Measurements from ENCODE around the gene CD79B.
A peak's percentile ranks its signal among the peaks of the same experiment; 100 is the strongest.
"Not testable (repeated sequence)": the region's sequence is repeated elsewhere in the genome, so short reads cannot be mapped to it uniquely, and the experiment has no call there.

CD79B gene

GRCh38 chr17:63930951-63931575, 1.1 kb downstream of the CD79B start:
- DNase-seq = no peak

GRCh38 chr17:63929860-63930766, 2.0 kb downstream of the CD79B start:
- DNase-seq = no peak

GRCh38 chr17:63928966-63929695, 3.0 kb downstream of the CD79B start:
- no peak for DNase-seq

DNA sequence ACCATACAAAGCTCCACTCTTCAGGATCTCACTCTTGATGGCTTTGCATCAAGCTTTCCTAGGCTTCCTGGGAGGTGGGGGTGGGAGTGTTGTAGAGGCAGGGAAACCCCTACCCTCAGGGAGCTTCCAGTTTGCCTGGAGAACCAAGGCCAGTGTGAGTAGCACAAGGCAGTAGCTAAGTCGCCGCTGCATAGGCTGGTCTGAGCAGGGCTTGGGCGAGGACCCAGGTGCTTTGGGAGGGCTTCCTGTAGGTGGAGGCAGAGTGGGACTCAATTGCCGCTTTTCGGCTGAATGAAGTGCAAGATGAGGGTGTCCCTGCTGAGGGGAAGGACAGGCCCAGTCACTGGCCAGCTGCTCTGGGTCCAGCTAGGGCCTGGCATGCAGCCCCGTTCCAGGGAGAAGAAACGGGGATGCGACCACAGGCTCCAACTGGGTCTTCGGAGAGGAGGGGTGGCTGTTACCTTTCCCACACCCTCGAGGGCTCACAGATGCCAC, 3.9 kb downstream of the CD79B start:
- no peak for DNase-seq

DNA sequence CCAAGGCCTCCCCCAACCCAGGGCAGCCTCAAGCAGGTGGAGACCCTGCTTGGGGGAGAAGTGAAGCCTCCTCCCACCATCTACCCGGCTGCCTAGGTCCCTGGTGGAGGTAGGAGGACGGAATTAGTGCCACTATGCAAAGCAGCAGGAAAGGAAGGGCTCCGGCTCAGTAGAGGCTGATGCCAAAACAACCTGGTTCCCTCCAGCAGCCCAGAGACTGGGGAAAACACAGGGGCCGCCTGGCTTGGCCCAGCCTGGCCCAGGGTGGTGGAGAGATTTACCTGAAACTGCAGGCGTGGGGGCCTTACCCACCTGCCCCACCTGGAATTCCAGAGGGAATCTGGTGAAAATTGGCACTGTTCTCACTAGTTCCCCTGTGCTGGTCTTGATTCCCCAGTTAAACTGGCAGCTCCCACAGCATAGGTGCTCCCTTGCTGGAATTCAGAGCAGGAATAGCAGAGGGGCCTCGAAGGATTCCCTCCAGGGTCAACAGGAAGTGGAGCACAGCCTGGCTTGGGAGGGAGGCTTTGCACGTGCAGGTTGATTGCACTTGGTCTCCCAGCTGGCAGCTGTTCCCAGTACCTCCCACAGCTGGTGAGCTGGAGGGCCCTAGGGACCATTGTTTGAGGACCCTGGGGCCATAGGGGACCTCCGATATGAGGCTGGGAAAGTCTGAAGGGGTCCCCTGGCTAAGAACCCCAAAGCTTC, 4.5 kb downstream of the CD79B start:
- DNase-seq = no peak

GRCh38 chr17:63926164-63926563, 6.0 kb downstream of the CD79B start:
- no peak for DNase-seq

DNA sequence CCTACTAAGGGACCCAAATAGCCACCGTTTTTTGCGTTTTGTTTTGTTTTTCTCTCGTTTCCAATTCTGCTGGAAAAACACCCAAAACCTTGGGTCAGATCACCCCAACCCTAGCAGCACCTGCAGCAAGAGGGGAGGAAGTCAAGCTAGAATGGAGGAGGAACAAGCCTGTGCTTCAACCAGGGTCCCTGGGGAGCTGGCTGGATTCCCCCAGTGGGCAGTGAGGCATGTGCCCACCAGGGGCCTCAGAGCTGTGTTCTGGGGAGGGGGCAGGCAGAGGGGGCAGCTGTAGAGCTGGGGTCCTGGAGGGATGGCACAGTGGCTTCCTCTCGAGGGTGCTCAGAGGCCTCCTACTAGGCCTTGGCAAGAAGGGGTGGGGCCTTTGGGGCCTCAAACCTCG, 6.5 kb downstream of the CD79B start:
- DNase-seq = no peak

GRCh38 chr17:63922402-63922801, 9.7 kb downstream of the CD79B start:
- DNase-seq = not testable (repeated sequence)

GRCh38 chr17:63920779-63921178, 11.4 kb downstream of the CD79B start:
- not testable (repeated sequence) for DNase-seq

DNA sequence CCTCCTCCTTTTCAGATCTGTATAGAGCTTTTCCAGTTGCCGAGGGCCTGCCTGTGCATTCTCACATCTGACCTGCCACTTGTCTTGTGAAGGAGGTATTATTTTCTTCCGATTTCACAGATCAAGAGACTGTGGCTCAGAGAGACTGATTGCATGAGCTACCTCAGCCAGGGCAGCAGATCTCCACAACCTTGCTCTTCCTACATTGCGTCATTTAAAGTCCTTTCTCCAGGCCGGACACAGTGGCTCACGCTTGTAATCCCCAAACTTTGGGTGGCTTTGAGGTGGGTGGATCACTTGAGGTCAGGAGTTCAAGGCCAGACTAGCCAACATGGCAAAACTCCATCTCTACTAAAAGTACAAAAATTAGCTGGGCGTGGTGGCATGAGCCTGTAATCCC, 12.1 kb downstream of the CD79B start:
- not testable (repeated sequence) for DNase-seq

- DNase-seq = peak; percentile 61
These were observed 12.8 kb downstream of the CD79B start for GRCh38 chr17:63919311-63919723.

- DNase-seq = not testable (repeated sequence)
These were observed 13.3 kb downstream of the CD79B start, which contains the start of gene GH1 for GRCh38 chr17:63918789-63919305. TSS of gene GH1 (minus strand) at chr17:63918839. CDS start at chr17:63918776, 63 bp downstream.

- no peak for DNase-seq
These were observed 13.8 kb downstream of the CD79B start for GRCh38 chr17:63918305-63918704.

DNA sequence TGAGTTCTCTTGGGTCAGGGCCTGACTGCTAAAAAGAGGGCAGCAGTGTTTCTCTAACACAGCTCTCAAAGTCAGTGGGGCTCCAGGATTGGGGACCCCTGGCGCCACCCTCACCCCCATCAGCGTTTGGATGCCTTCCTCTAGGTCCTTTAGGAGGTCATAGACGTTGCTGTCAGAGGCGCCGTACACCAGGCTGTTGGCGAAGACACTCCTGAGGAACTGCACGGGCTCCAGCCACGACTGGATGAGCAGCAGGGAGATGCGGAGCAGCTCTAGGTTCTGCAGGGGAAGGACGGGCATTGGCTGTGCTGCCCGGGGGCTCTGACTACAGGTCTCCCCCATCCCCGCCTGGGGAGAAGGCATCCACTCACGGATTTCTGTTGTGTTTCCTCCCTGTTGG, 14.5 kb downstream of the CD79B start:
- DNase-seq = no peak

- not testable (repeated sequence) for DNase-seq
These were observed 14.9 kb downstream of the CD79B start for GRCh38 chr17:63917206-63917605.

- no peak for DNase-seq
These were observed 15.5 kb downstream of the CD79B start for GRCh38 chr17:63916566-63917185.

GRCh38 chr17:63915753-63916152, 16.4 kb downstream of the CD79B start:
- DNase-seq = not testable (repeated sequence)

GRCh38 chr17:63914471-63914870, 17.7 kb downstream of the CD79B start:
- no peak for DNase-seq

DNA sequence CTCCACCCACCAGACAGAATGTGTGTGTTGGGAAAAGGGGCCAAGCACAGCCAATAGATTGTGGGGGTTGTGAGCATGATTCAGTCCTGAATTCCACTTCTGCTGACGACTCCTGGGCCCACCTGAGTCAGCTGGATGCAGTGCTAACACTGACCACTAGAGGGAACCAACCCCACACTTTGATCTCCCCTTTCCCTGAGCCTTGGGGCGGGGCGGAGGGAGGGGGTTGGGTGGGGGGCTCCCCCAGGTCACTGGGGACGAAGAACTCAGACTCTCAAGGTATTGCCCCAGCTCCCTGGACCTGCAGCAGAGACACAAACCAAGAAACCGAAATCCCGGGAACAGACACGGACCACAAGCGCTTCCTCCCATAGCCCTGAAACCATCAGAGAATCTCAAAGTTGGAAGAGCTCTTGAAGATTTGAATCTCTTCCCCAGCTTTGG, 20.5 kb downstream of the CD79B start:
- DNase-seq = no peak

DNA sequence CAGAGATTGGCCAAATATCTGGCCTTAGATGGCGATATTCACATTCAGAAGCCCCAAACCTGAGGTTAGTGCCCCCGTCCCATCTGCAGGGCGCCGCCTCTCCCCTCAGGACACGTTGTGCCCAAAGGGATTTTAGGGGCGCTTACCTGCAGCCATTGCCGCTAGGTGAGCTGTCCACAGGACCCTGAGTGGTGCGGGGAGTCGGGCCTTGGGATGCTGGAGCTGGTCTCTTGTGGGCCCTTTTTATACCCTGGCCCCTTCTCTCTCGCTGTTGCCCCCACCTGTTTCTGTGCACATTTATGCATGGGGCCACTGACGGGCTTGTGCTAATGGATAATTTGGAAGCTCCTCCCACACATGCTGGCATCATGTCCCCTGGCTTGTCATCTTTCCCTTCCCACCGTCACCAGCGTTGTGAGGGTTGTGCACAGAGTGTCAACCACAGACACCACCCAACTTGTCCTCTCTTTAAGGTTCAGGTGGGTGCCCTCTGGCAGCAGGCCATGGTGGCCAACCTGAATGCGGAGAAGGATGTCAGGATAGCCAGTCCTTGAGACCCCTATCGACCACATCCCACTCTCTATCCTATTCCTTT, 21.0 kb downstream of the CD79B start, which contains the start of gene CSHL1:
TSS of gene CSHL1 (minus strand) at position 218 of the 595 bp plus-strand sequence. CDS start at position 156, 62 bp downstream.
- no peak for DNase-seq

DNA sequence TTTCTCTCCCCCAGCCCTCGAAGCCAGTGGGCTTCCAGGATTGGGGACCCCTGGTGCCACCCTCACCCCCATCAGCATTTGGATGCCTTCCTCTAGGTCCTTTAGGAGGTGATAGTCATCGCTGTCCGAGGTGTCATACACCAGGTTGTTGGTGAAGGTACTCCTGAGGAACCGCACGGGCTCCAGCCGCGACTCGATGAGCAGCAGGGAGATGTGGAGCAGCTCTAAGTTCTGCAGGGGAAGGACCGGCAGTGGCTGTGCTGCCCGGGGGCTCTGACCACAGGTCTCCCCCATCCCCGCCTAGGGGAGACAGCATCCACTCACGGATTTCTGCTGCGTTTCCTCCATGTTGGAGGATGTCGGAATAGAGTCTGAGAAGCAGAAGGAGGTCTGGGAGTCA, 22.0 kb downstream of the CD79B start:
- no peak for DNase-seq
